LHCN-M2 (cell line): ENCODE data around the gene ATAD3A. TPM values are rescaled to one million over a fixed set of nuclear protein-coding genes. Genes with fewer than 3 reads are reported as not detected.
A peak's percentile ranks its signal among the peaks of the same experiment; 100 is the strongest.
"Not testable (repeated sequence)": the region's sequence is repeated elsewhere in the genome, so short reads cannot be mapped to it uniquely, and the experiment has no call there.

Experiments
- DNase-seq: peaks from one replicate; pipeline ENCODE4 v3.0.0-alpha.2; 2012; ENCODE audit warnings: low read depth
- polyA plus RNA-seq: library from polyadenylated mRNA; unstranded; fragments of >200 nt; gene quantifications from one replicate; pipeline ENCODE4 v1.2.1, GENCODE V29; 2012; ENCODE audit warnings: missing spikeins
- total RNA-seq: library from RNA; depleted of rRNA; stranded (reverse); fragments of >200 nt; gene quantifications from 2 replicates; pipeline ENCODE4 v1.2.3, GENCODE V29; 2014; rRNA removed

Gene ATAD3A
- total RNA-seq, result 65.0 and 67.9 TPM in 2 replicates
- polyA plus RNA-seq, result 47.1 TPM

GRCh38 chr1:1511533-1512285, at the start of gene ATAD3A:
ATAD3A (plus strand) TSS chr1:1512162; CDS start chr1:1512269, 107 bp downstream.
- peak; percentile 97 for DNase-seq

DNA sequence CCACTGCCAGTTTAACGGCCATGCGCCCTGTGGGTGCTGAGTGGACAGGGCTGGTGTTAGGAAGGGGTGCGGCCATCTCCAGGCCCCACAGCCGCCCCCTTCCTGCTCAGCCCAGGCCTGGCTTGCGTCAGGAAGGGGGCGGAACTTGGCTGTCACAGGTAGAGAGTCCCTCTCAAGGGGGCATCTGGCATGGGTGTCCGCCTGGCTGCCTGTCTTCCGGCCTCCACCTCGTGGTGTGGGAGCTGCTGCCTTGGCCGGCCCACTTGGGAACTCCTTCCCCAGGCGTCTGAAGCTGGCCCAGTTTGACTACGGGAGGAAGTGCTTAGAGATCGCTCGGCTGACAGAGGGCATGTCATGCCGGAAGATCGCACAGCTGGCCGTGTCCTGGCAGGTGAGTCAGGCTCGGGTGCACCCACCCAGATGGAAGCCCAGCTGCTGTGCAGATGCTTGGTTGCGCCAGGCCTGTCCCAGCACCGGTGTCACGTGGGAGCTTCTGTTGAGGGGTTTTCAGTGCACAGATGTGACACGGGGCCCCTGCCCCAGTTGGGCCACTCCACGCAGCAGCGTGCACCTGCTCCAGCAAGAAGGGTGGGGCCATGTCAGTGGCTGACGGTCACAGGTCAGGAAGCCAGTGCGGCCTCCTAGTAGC, 49.5 kb upstream of the ATAD3A start:
- DNase-seq, result peak; percentile 35

DNA sequence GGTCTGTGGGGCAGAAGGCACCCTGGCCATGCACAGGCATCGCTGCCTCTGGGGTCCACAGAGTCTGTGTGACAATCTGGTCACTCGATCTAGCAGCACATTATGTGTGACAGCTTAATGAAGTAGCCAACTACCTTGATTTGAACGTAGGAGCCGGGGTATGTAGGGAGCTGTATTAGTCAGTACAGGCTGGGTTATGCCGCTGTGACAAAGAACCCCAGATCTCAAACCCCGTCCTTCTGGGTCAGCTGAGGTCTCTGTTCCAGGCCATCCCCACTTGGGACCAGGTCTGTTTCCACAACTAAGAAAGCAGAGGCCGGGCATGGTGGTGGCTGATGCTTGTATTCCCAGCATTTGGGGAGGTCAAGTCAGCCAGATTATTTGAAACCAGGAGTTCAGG, 48.6 kb upstream of the ATAD3A start:
- DNase-seq, result no peak

- DNase-seq, result not testable (repeated sequence)
Measured at GRCh38 chr1:1468196-1468985, 43.6 kb upstream of the ATAD3A start.

- peak; percentile 57 for DNase-seq
Measured at GRCh38 chr1:1470626-1471388, 41.2 kb upstream of the ATAD3A start.

- peak; percentile 92 for DNase-seq
Measured at GRCh38 chr1:1471389-1472052, 40.4 kb upstream of the ATAD3A start, which contains the start of gene ATAD3B. ATAD3B (plus strand) TSS chr1:1471765; CDS start chr1:1471885, 120 bp downstream.

- DNase-seq, result not testable (repeated sequence)
Measured at GRCh38 chr1:1472053-1472876, 39.7 kb upstream of the ATAD3A start.

- not testable (repeated sequence) for DNase-seq
Measured at GRCh38 chr1:1476011-1476410, 36.0 kb upstream of the ATAD3A start.

DNA sequence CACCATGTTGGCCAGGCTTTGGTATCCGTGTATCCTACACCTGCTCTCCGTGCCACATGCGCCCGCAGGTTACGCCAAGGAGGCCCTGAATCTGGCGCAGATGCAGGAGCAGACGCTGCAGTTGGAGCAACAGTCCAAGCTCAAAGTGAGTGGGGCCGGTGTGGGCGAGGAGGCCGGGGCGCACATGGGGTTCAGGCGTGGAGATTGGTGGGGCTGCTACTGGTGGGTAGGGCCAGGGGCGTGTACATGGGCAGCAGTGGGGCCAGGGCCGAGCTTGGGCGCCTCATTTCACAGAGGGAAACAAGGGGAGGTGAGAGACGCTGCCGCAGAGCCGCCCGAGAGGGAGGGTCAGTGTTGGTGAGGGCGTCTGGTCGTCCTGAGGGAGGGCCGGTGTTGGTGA, 34.8 kb upstream of the ATAD3A start:
- DNase-seq, result no peak

DNA sequence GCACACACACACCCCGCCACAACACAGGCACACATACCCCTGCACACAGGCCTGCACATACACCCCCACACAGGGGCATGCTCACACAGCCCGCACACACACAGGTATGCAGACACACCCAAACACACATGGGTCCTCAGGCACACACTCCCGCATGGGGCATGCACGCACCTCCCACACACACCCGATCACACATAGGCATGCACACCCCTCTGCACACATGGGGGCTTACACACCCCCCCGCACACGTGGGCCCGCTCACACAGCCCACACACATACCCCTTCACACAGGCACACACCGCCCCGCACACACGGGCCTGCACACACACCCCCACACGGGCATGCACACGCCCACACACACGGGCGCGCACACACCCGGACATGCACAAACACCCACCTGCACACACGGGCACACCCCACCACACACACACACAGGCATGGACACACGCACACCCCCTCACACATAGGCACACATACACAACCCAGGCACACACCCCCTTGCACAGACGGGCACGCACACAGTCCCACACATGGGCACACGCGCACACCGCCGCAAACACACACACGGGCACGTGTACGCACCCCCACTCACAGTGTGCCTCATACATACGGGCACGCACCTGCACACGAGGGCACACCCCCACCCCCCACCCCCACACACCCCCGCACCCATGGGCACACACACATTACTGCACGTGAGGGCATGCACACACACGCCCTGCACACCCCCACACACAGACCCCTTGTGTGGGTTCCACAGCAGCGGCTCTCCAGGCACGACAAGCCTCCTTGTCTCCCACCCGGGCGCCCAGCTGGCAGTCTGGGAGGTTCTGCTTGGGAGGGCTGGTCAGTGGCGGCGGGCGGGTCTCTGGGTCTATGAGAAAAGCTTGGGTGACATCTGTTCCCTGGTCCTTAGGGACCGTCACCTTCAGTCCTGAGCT, 32.1 kb upstream of the ATAD3A start:
- no peak for DNase-seq

DNA sequence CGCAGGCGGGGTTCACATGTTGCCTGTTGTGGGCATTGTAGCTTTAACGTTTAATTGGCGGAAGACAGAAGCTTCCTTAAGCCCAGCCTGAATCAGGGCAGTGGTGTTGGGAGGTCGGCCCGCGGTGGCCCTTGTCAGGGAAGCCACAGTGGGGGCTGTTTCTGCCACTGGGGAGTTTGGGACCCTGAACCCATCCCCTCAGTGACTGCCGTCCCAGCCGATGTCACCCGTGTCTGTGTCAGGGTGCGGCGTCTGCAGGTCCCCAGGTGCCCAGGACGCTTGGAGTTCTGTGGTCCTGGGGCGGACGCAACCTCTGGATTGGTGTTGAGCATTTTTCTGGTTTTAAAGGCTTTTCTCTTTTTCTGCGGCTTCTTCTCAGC, 31.5 kb upstream of the ATAD3A start:
- DNase-seq, result not testable (repeated sequence)

GRCh38 chr1:1481811-1482210, 30.2 kb upstream of the ATAD3A start:
- DNase-seq, result not testable (repeated sequence)

DNA sequence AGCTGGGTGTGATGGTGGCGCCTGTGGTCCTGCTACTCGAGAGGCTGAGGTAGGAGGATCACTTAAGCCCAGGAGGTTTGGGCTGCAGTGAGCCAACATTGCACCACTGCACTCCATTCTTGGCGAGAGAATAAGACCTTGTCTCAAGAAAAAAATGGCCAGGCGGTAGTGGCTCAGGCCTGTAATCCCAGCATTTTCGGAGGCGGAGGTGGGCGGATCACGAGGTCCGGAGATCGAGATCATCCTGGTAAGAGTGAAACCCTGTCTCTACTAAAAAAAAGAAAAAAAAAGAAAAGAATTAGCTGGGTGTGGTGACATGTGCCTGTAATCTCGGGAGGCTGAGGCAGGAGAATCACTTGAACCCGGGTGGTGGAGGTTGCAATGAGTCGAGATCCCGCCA, 29.1 kb upstream of the ATAD3A start:
- DNase-seq, result no peak

- DNase-seq, result no peak
Measured at GRCh38 chr1:1483714-1484113, 28.2 kb upstream of the ATAD3A start.

- not testable (repeated sequence) for DNase-seq
Measured at GRCh38 chr1:1484976-1485750, 26.8 kb upstream of the ATAD3A start.

DNA sequence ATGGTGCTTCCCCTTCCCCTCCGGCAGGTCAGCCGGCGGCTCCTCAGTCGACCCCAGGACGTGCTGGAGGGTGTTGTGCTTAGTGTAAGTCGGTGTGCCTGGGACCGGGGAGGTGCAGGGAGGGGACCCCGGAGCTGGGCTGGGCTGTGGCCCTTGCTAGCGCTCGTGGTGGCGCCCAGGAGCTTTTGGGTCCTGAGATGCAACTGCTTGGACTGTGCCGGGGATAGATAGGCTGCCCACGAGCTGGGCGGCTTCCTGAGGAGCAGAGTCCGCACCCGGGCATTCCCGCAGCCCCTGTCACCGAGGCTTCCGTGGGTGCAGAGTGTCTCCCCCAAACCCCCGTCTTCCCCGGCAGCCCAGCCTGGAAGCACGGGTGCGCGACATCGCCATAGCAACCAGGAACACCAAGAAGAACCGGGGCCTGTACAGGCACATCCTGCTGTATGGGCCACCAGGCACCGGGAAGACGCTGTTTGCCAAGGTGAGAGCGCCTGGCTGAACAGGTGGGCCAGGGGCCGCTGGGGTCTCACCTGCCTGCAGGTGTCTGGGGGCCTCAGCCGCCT, 26.1 kb upstream of the ATAD3A start:
- not testable (repeated sequence) for DNase-seq

- DNase-seq, result no peak
Measured at GRCh38 chr1:1487701-1488100, 24.3 kb upstream of the ATAD3A start.

GRCh38 chr1:1489231-1489630, 22.7 kb upstream of the ATAD3A start:
- DNase-seq, result no peak
